Measurements from ENCODE around the gene PHOSPHO1.
"Not testable (repeated sequence)": the region's sequence is repeated elsewhere in the genome, so short reads cannot be mapped to it uniquely, and the experiment has no call there.

Gene PHOSPHO1

GRCh38 chr17:49183801-49184200, 46.8 kb downstream of the PHOSPHO1 start:
- DNase-seq (ENCODE audit: low read depth), result no peak
- H3K4me3 ChIP-seq (ENCODE audit: control insufficient read depth, low read depth, low read length), result no peak overlapping the region
- TF ChIP-seq, protein P1, sequence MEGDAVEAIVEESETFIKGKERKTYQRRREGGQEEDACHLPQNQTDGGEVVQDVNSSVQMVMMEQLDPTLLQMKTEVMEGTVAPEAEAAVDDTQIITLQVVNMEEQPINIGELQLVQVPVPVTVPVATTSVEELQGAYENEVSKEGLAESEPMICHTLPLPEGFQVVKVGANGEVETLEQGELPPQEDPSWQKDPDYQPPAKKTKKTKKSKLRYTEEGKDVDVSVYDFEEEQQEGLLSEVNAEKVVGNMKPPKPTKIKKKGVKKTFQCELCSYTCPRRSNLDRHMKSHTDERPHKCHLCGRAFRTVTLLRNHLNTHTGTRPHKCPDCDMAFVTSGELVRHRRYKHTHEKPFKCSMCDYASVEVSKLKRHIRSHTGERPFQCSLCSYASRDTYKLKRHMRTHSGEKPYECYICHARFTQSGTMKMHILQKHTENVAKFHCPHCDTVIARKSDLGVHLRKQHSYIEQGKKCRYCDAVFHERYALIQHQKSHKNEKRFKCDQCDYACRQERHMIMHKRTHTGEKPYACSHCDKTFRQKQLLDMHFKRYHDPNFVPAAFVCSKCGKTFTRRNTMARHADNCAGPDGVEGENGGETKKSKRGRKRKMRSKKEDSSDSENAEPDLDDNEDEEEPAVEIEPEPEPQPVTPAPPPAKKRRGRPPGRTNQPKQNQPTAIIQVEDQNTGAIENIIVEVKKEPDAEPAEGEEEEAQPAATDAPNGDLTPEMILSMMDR (IDR thresholded peaks at IDR 0.05; ENCODE audit: control insufficient read depth, insufficient read depth, low read depth, low read length, missing control alignments), result no peak

DNA sequence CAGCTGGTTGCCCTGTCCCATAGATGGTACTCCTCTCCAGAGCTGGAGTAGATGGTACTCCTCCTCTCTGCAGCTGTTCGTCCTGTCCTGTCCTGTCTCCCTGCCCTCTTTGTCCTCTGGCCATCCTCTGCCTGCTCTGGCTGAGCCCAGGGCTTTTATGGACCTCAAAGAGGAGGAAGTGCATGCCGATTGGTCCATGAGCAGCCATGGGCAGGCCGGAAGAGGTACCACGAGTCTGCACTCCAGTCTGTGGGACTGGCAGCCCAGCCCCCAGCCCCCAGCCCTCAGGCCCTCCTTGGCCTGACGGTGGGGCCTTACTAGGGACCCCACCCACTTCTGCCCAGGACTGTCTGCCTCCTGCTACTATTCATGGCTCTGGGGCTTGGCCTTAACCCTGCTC, 47.2 kb downstream of the PHOSPHO1 start:
- no peak for DNase-seq (ENCODE audit: low read depth)
- TF ChIP-seq, protein P1 (IDR thresholded peaks at IDR 0.05; ENCODE audit: control insufficient read depth, insufficient read depth, low read depth, low read length, missing control alignments), result no peak
- no peak overlapping the region for H3K4me3 ChIP-seq (ENCODE audit: control insufficient read depth, low read depth, low read length)

DNA sequence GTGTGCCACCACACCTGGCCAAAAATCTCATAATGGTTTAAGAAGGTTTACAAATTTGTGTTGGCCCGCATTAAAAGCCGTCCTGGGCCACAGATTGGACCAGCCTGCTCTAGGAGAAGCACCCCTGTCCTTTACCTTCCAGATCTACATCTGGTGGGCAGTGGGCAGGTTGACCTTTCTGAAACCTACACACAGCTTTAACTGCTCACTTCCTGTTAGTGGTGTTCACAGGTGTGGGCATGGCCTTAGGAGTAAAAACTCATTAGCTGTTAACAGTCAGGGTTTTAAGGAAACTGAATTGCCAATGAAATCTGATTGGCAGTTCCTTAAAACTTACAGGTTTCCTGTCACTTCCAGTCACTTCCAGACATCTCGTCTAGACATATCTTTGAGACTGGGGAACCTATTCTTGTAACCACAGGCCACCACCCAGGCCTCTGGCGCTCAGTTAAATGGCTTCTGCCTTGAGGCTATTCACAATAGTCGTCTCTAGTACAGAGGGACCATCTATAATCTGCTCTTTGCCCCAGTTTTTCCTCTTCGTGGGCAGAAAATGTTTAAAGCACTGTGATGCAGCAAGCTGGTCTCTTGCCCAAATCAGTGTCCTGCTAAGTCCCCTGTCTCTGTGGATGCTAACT, 49.5 kb downstream of the PHOSPHO1 start:
- no peak for DNase-seq (ENCODE audit: low read depth)
- no peak overlapping the region for H3K4me3 ChIP-seq (ENCODE audit: control insufficient read depth, low read depth, low read length)
- TF ChIP-seq, protein P1 (IDR thresholded peaks at IDR 0.05; ENCODE audit: control insufficient read depth, insufficient read depth, low read depth, low read length, missing control alignments), result no peak

GRCh38 chr17:49180303-49180702, 50.3 kb downstream of the PHOSPHO1 start:
- no peak for DNase-seq (ENCODE audit: low read depth)
- H3K4me3 ChIP-seq (ENCODE audit: control insufficient read depth, low read depth, low read length), result no peak overlapping the region
- TF ChIP-seq, protein P1 (IDR thresholded peaks at IDR 0.05; ENCODE audit: control insufficient read depth, insufficient read depth, low read depth, low read length, missing control alignments), result peak; percentile 92

DNA sequence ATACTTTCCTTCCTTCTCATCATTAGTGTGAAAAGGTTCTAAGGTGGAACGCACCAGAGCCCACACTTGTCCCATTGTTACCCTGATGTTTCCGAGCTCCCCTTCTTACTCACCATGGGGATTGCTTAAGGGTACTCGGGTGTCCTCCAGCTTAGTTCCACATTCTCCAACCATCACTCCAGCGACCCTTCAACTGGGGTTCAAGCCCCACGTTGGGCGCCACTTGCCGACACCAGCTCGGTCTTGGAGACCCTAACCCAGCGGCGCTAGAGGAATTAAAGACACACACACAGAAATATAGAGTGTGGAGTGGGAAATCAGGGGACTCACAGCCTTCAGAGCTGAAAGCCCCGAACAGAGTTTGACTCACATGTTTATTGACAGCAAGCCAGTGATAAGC, 54.6 kb downstream of the PHOSPHO1 start:
- DNase-seq (ENCODE audit: low read depth); H3K4me3 ChIP-seq (ENCODE audit: control insufficient read depth, low read depth, low read length): not testable (repeated sequence)

All from AG09309 (cell line).